ENCODE measurements around the gene UGT1A6.

The UGT1A6 gene

DNA sequence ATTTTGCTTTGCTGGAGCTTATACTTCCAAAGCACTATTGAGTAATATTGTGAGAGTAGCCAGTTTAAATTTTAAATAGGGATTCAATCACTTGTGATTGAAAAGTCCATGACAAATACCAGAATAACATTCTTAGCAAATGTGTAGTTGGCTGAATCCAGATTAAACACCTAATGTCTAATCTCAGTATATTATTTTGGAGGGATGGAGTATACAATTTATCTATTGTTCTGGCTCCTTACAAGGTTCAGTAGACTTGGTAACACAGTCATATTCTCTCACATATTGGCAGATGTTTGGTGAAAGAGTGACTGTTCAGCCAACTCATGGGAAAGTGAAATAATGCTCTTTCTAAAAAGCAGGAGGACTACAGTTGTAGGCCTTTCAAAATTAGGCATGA, 18.8 kb upstream of the UGT1A6 start:
- DNase-seq (ENCODE audit: low read depth) = no peak
- H3K4me3 ChIP-seq (replicated peaks; ENCODE audit: low read depth, low read length) = no peak overlapping the region
- TF ChIP-seq, protein P1, sequence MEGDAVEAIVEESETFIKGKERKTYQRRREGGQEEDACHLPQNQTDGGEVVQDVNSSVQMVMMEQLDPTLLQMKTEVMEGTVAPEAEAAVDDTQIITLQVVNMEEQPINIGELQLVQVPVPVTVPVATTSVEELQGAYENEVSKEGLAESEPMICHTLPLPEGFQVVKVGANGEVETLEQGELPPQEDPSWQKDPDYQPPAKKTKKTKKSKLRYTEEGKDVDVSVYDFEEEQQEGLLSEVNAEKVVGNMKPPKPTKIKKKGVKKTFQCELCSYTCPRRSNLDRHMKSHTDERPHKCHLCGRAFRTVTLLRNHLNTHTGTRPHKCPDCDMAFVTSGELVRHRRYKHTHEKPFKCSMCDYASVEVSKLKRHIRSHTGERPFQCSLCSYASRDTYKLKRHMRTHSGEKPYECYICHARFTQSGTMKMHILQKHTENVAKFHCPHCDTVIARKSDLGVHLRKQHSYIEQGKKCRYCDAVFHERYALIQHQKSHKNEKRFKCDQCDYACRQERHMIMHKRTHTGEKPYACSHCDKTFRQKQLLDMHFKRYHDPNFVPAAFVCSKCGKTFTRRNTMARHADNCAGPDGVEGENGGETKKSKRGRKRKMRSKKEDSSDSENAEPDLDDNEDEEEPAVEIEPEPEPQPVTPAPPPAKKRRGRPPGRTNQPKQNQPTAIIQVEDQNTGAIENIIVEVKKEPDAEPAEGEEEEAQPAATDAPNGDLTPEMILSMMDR (IDR thresholded peaks at IDR 0.05; ENCODE audit: low read length, missing control alignments) = no peak

DNA sequence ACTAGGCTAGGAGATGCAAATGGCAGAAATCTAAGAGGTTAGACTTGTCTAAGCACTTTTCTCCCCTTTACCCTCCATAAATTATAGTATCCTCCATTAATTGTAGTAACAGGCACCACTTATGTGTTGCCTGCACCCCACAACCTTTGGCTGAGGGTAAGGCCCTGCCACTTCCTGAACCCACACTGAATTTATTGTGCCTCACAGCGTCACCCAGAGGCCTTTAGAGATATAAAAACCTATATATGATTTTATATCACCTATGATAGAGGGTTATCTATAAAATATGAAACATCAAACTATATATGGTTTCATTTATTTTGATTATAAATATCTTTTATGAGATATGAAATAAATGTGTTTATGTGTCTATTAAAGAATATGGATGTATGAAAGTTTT, 18.4 kb upstream of the UGT1A6 start:
- no peak overlapping the region for H3K4me3 ChIP-seq (replicated peaks; ENCODE audit: low read depth, low read length)
- TF ChIP-seq, protein P1 (IDR thresholded peaks at IDR 0.05; ENCODE audit: low read length, missing control alignments) = no peak
- no peak for DNase-seq (ENCODE audit: low read depth)

DNA sequence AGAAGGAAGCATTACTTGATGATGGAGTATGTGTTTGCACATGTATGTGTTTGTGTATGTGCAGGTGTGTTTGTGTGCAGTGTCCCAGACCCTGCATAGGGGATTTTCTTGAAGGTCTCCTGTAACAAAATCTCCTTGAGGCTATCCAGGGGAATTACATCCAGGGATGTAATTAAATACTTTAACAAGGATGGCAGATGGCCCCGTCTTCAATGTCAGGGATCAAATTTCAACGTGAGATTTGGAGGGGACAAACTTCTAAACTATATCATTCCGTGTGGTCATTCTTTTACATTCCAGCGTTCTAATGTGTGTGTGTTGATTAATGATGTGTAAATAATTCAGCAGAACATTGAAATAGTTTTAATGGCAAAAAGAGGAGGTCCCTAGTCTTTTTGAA, 17.7 kb upstream of the UGT1A6 start:
- no peak overlapping the region for H3K4me3 ChIP-seq (replicated peaks; ENCODE audit: low read depth, low read length)
- DNase-seq (ENCODE audit: low read depth) = no peak
- TF ChIP-seq, protein P1 (IDR thresholded peaks at IDR 0.05; ENCODE audit: low read length, missing control alignments) = no peak

DNA sequence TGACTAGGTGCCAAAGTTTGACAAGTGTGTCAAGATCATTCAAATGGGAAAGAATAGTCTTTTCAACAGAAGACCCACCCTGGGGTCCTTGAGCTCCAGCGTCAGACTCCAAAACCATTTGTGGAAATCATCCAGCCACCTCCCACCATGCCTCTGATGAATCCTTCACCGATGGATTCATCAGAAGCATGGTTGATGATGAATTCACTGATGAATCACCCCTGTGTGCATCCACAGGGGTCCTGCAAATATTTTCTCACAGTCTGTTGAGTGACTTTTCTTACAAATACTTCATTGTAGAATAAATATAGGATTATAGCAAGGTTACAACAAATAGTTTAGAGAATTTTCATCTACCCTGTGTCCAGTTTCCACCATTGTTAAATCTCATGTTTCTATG, 16.6 kb upstream of the UGT1A6 start:
- TF ChIP-seq, protein P1 (IDR thresholded peaks at IDR 0.05; ENCODE audit: low read length, missing control alignments) = no peak
- no peak for DNase-seq (ENCODE audit: low read depth)
- no peak overlapping the region for H3K4me3 ChIP-seq (replicated peaks; ENCODE audit: low read depth, low read length)

DNA sequence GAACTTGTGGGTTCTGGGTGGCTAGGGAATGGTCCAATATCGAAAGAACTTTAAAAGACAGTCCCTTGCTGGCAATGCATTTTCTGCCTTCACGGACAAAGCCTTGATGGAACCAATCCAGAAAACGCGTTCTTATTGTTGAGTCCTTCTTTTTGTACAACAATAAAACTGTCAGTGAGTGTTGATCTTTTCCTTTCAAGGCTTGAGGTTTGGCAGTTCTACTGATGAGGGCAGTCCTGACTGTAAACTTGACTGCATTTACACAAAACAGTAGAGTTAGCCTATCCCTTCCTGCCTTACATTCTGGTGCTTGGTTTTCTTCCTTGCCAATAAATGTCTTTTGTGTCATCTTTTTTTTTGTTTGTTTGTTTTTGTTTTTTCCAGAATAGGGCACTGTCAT, 13.5 kb upstream of the UGT1A6 start:
- no peak for DNase-seq (ENCODE audit: low read depth)
- no peak overlapping the region for H3K4me3 ChIP-seq (replicated peaks; ENCODE audit: low read depth, low read length)
- TF ChIP-seq, protein P1 (IDR thresholded peaks at IDR 0.05; ENCODE audit: low read length, missing control alignments) = no peak

DNA sequence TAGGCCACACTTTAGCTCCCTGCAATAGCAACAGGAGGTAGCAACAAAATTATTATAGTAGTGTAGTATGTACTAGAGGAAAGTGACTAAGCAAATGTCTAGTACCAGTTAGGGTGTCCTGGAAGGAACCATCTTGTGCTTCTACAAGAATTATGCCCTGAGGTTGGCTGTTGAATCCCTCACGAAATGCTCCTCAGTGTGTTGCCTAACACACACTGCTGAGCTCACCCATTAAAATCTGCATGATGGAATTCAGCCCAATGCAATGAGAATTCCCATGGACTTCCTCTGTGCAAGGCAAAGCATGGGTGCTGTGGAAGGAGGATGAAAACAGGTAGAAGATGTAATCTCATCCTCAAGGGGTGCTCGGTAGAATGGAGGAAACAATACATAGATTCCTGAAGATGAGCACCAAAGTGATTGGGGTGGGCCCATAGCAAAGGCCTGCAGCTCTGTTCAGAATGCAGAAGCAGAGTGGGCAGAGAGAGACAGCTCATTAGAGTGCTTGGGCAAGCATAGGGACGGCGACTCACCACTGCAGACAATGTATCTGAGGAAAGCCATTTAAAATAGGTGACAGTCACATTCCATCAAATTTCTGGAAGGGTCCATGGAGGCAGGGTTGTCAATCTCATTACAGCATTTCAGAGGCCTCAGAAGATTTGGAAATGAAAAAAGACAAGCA, 12.2 kb upstream of the UGT1A6 start:
- no peak for DNase-seq (ENCODE audit: low read depth)
- TF ChIP-seq, protein P1 (IDR thresholded peaks at IDR 0.05; ENCODE audit: low read length, missing control alignments) = no peak
- H3K4me3 ChIP-seq (replicated peaks; ENCODE audit: low read depth, low read length) = no peak overlapping the region

DNA sequence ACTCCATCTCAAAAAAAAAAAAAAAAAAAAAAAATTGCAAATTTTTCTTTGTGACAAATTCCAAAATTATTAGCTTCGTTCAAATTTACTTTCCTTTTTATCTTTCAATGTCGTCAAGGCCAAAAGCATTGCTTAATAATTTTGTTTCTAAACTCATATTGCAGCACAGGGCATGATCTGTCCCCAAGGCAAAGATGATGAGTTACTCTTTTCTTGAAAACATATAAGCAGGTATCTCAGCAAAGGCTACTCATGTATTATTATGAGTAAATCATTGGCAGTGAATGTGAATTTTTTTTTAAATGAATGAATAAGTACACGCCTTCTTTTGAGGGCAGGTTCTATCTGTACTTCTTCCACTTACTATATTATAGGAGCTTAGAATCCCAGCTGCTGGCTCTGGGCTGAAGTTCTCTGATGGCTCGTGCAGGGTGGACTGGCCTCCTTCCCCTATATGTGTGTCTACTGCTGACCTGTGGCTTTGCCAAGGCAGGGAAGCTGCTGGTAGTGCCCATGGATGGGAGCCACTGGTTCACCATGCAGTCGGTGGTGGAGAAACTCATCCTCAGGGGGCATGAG, 11.1 kb upstream of the UGT1A6 start, which contains the start of gene UGT1A7:
TSS of gene UGT1A7 (plus strand) at position 381 of the 579 bp plus-strand sequence. CDS start at position 418, 37 bp downstream.
- no peak within 1 kb of the TSS for H3K4me3 ChIP-seq (replicated peaks; ENCODE audit: low read depth, low read length)
- no peak for DNase-seq (ENCODE audit: low read depth)
- TF ChIP-seq, protein P1 (IDR thresholded peaks at IDR 0.05; ENCODE audit: low read length, missing control alignments) = no peak

All from fibroblast of pulmonary artery (primary cell).